T-helper 22 cell (primary cell): ENCODE data around the gene VEZT.
"Not testable (repeated sequence)": the region's sequence is repeated elsewhere in the genome, so short reads cannot be mapped to it uniquely, and the experiment has no call there.

Experiments
- DNase-seq: peaks from one replicate; pipeline ENCODE4 v3.0.0-alpha.2; 2020; ENCODE audit warnings: low read depth

The VEZT gene, protein sequence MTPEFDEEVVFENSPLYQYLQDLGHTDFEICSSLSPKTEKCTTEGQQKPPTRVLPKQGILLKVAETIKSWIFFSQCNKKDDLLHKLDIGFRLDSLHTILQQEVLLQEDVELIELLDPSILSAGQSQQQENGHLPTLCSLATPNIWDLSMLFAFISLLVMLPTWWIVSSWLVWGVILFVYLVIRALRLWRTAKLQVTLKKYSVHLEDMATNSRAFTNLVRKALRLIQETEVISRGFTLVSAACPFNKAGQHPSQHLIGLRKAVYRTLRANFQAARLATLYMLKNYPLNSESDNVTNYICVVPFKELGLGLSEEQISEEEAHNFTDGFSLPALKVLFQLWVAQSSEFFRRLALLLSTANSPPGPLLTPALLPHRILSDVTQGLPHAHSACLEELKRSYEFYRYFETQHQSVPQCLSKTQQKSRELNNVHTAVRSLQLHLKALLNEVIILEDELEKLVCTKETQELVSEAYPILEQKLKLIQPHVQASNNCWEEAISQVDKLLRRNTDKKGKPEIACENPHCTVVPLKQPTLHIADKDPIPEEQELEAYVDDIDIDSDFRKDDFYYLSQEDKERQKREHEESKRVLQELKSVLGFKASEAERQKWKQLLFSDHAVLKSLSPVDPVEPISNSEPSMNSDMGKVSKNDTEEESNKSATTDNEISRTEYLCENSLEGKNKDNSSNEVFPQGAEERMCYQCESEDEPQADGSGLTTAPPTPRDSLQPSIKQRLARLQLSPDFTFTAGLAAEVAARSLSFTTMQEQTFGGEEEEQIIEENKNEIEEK

GRCh38 chr12:95217377-95218149, at the start of gene VEZT, which contains the start of gene FGD6:
Gene VEZT (plus strand): TSS chr12:95217807. CDS start chr12:95217851, 44 bp downstream.
Gene FGD6 (minus strand): TSS chr12:95217467. CDS start chr12:95217240, 227 bp downstream.
- DNase-seq: peak; percentile 97

DNA sequence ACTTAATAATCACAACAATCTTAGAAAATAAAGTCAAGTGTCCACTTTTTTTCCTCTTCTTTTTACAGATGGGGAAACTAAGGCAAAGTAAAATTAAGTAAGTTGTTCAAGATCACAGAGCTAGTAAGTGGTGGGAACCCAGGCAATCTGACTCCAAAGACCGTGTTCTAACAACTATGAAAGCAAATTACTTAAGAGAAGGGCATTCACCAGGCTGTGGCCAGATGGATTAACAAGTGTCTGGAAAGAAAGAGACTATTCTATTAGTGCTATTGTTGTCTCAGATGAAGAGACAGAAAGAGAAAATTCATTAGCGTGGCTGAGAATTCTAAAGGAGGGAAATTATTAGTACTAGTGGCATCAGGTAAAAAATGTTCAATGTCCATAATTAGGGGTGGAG, 48.9 kb upstream of the VEZT start:
- DNase-seq: no peak

DNA sequence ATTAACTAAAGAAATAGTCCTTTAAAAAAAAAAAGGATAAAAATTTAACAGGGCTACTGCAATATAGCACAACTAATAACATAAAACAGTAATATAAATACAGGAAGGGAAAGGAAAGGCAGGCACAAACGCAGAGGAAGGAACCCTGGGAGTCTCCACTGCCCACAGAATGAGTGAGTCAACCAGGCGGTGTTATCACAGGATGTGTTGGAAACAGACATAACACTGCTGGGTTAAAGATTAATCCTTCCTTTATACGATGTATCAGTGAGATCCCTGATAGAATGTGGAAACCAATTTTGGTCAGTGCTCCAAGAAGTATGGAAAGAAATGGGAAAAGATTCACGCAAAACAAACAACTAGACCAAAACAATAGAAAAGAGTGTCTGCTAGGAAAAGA, 48.2 kb upstream of the VEZT start:
- no peak for DNase-seq

- DNase-seq: no peak
Observed at GRCh38 chr12:95173392-95174251, 44.0 kb upstream of the VEZT start.

GRCh38 chr12:95177201-95177768, 40.3 kb upstream of the VEZT start:
- no peak for DNase-seq

DNA sequence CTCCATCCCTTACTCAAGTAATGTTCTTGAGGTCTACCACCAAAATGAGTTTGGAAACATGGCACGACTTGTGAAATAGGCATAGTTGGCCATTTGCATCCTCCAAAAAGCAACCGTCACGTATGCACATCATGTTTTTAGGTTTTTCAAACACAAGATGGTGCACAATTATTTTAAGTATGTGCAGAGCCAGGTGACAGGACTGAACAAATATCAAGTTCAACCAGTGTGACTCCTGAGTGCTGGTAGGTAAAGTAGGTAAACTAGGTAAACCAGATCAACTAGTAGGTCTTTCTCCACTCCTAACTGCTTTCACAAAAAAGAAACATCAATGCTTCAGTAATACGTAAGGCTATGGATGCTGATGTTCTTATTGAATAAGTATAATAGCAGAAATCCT, 39.5 kb upstream of the VEZT start:
- no peak for DNase-seq

- no peak for DNase-seq
Observed at GRCh38 chr12:95179011-95179410, 38.6 kb upstream of the VEZT start.

DNA sequence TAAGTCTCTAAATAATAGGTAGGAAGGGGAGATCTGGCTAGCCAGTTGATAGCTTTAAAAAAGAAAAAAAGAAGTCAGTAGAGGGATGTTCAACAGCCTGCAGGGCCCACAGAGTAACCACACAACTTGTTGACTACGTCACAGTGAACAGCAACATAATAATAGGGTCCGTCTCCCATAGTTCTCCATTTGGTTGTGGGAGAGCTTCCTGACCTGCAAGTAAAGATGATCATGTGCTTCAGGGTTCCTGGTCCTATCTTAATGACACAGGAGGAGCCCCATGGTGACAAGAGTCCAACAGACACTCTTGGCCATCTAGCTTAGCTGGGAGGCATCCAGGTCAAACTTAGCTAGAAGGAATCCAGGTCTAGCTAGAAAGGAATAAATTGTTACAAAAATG, 36.5 kb upstream of the VEZT start:
- DNase-seq: no peak

DNA sequence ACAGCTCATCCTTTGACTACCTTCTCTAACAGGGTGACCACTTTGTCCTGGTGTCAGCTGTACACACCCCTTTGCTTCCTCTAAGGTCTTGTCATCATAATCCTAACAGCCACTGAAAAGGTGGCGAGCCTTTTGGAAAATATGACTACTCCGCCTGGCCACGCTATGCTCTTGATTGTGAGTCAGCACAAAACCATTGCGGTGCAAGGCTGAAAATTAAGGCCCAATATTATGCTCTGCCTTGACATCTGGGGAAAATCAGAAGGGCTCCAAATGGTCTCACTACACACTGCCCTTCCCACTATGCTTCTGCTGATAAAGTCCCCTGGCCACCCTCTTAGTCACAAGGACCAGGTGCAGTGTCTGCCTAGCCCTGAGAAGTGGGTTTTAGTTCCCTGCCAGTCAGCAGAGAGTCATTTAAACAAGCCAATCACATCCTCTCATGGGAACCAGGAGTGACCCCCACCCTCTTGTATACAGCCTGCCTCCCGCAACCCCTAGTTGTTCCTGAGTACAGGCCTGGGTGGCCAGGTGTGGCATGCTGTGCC, 34.7 kb upstream of the VEZT start:
- no peak for DNase-seq

GRCh38 chr12:95184121-95184520, 33.5 kb upstream of the VEZT start:
- DNase-seq: no peak

- DNase-seq: no peak
Observed at GRCh38 chr12:95185072-95185471, 32.5 kb upstream of the VEZT start.

- DNase-seq: no peak
Observed at GRCh38 chr12:95185854-95186253, 31.8 kb upstream of the VEZT start.

DNA sequence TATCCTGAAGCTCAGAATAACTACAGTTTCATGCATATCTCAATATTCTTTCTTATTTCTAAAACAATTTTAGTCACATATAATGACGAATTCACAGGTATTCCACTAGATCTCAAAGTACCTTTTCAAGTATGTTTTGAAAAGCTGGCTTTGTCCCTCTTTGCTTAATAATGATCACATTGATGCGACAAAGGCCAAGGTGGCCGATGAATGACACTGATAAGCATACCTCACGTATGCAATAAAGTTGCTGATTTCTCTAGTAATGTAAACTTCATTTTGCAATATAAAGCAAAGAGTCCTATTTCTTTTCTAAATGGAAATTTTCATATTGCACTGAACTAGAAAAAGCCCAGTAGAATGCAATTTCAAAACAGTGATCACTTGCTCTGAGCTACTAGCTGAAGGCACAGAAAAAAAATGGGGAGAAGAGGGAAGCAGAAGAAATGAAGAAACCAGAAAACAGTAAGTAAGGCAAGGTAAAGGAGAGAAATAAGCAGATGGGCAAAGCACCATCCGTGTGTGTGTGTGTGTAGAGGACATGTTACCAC, 29.7 kb upstream of the VEZT start:
- no peak for DNase-seq

DNA sequence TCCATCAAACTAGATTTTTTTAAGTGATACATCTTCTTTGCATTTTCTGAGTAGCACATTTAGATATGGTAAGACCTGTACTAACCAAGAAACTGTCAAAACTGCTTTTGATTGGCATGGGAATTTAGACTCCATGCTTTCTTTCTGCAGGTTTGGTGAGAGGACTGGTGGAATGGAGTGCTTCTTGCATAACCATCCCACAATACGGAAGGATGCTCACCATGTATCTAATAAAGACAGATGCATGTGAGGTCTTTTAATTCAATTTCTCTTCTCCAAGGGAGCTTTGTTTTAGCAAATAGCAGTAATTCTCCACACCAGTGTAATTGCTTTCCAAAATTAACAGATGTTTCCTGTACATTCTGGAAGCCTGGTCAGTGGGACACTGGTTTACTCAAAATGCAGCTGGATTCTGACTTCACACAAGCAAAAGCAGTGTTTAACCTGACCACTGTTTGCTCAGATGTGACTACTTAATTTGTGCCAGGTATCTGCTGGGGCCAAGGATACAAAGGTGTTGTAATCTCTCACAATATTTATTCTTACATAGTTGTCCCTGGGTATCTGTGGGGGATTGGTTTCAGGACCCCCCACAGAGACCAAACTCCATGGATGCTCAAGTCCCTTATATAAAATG, 26.4 kb upstream of the VEZT start:
- DNase-seq: no peak

- DNase-seq: no peak
Observed at GRCh38 chr12:95192271-95192670, 25.3 kb upstream of the VEZT start.

DNA sequence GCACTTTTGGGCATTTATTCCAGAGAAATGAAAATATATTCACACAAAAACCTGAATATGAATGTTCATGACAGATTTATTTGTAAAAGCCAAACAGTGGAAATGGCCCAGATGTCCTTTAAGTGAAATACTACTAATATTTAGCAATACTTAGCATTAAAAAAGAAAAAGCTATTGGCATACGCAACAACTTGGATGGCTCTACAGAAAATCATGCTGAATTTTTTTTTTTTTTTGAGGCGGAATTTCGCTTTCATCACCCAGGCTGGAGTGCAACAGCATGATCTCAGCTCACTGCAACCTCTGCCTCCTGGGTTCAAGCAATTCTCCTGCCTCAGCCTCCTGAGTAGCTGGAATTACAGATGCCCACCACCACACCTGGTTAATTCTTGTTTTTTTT, 24.5 kb upstream of the VEZT start:
- DNase-seq: no peak

DNA sequence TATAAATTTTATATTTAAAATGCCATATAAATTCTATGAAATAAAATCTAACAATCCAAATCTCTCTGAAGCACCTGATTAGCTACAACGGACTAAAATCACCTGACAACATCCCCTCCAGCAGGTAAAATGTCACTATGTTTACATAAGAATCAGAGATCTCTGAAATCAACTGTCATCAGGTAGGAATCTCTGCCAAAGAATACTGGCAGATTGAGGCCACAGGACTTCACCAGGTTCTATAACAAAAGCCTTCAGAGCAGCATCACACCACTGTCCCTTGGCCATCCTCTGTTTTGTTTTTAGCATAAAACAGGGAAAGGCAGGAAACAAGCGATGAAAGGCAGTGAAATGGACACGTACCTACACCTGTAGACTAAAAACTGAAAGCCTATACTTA, 22.5 kb upstream of the VEZT start:
- DNase-seq: no peak

DNA sequence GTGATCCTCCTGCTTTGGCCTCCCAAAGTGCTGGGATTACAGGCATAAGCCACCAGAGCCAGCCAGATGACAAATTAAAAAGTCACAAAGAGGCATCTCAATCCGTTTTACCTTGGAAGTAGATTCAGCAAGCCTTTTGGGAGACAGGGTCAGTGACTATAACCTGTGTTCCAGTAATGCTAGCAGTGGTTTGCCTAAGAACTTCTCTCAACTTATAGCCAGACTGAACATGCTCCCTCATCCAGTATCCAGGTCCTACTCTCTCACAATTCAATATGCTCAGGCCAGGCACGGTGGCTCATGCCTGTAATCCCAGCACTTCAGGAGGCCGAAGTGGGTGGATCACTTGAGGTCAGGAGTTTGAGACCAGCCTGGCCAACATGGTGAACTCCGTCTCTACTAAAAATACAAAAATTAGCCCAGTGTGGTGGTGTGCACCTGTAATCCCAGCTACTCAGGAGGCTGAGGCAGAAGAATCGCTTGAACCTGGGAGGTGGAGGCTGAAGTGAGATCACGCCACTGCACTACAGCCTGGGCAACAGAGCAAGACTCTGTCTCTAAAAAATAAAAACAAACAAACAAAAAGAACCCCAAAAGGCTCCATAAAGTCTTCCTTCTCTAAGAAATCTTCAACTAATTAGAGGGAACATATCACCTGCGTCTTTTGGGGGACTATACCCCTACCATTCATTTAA, 20.6 kb upstream of the VEZT start:
- DNase-seq: not testable (repeated sequence)

- DNase-seq: no peak
Observed at GRCh38 chr12:95197636-95198035, 20.0 kb upstream of the VEZT start.
